GM18517 (cell line): ENCODE results near the gene ROS1.

Experiments used
- ATAC-seq: cut with Tn5 transposase; IDR thresholded peaks from one replicate; pipeline ENCODE4 v1.9.1; 2021; ENCODE audit warnings: mild to moderate bottlenecking, moderate library complexity; ENCODE audit not compliant: unreplicated experiment

The ROS1 gene

GRCh38 chr6:117441824-117442264, 16.1 kb upstream of the ROS1 start:
- ATAC-seq, result no peak

GRCh38 chr6:117440706-117441525, 15.2 kb upstream of the ROS1 start:
- ATAC-seq, result no peak

DNA sequence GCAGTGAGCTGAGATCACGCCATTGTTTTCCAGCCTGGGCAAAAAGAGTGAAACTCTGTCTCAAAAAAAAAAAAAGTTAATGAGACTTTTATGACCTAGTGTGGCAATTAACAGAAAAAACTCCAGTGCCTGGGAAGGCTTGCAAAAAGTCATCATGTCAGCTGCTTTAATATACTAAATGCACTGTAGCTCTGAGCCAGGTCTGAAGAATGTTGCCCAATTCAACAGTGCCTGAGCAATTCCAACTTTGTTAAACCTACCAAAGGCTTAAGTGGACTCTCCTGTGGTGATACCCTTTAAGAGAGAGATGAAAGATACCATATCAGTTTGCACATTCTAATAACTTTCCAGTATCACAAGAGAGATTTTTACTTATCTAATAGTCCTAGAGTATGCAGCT, 6.5 kb upstream of the ROS1 start:
- ATAC-seq, result no peak

DNA sequence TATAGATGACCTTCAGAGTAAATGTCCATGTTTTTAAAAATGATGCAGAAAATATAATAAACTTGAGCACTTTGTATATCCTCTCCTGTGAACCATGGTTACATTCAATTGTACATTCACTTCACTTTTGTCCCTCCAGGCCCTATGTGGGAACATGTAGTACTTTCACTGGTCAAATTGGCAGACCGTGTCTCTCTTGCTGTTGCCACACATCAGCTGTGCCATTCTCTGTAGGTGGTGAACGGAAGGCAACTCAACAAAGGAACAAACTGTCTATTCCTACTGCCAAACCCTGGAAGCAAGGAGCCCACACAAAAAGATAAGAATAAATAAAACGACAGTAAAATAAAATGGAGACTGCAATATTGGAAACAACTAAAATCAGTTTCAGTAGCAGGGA, 2.0 kb downstream of the ROS1 start:
- ATAC-seq, result no peak

GRCh38 chr6:117418320-117418719, 7.4 kb downstream of the ROS1 start:
- ATAC-seq, result no peak

DNA sequence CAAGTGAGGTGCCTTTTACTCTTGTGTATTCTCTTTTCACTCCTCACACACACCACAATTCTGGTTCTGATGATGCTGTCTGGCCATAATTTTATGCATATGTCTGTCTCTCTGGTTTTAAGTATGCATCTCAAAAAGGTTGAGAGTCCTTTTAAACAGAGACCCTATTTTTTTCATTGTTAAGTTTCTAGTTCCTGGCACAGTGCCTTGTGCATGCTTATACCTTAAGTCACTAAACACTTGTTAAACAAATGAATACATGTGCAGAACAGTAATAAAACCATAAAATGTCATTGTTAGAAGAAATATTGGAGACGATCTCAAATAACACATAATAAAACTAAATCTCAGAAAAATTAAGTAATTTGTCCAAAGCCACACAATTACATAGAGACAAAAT, 7.9 kb downstream of the ROS1 start:
- no peak for ATAC-seq

DNA sequence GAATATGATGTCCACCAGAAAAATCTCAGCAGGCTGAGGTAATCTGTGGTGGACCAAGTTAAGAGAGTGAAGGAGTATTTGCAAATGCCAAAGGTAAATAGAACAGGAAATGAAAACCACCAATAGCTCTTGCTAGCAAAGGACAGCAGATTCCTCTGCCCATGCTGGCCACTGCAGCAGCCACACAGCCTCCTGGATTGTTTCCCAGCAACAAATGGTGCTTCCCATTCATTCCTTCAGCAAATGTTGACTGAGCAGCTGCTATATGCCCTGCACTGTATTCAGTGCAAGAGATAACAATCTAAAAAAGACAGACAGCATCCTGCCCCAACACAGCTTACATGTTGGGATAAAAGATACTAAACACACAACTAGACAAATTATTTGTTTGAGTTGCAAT, 11.0 kb downstream of the ROS1 start:
- ATAC-seq, result no peak

DNA sequence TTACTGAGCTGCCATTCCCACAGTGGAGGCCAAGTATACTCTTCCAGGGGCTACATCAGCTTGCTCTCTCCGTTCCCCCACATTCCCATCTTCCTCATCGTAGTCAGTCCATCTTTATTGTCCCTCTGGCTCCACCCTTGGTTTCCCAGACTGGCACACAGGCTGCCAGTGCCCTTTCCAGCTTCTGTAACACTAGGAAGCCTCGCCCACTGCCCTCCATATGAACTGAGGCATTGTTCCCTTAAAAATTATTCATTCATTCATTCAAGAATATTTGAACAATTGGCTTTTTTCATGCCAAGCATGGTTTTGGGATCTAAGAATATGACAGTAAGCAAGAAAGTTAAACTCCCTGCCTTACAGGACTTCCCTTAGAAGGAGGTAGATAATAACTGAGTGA, 14.3 kb downstream of the ROS1 start:
- no peak for ATAC-seq

- no peak for ATAC-seq
These were observed 15.9 kb downstream of the ROS1 start for GRCh38 chr6:117409863-117410262.

- ATAC-seq, result no peak
These were observed 16.3 kb downstream of the ROS1 start for GRCh38 chr6:117409420-117409819.

DNA sequence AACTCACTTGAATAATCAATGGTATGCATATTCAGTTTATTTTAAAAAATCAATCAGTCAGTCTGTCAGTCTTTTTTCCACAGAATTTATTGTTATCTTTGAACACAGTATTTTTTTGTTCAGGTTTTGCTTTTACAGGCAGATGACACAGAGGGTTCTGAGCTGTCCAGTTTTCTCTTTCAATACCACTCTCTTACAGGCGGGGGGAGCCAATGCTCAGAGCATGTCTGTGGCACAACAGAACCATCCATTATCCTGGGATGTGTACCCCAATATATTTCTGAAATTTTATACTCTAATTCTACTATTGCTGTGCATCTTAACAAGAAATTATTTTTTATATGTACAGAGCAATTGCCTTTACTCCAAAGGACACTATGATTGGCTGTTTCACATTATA, 21.2 kb downstream of the ROS1 start:
- ATAC-seq, result no peak

DNA sequence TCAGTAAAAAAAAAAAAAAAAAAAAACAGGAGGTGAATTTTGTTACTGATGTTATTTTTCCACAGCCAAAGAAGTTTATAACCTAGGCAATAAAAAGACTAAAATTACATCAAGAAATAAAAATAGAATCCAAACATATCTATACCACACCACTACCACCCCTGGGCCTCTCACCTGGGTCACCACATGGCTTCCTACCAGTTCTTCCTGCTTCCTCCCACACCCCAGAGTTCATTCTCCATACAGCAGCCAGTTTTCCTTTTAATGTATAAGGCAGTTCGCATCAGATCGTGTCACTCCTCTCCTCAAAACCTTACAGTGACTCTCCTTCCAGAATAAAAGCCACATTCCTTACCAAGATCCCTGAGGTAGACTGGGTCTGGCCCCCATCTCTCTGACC, 23.9 kb downstream of the ROS1 start:
- ATAC-seq, result no peak

DNA sequence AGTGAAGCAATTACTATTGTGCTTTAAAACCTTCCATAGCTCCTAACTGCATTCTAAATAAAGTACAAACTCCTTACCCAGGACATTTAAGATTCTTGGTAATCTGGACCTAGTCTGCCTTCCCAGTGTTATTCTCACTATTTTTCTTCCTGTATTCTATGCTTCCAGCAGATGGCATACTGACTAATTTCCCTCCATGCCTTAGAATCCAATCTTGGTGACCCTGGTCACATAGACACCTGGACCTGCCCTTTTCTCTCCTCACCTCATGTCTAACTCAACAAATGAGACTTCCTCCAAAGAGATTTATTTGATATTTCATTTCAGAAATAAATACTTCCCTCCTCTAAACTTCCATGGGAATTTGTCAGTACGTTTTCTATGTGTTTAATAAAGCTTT, 25.8 kb downstream of the ROS1 start:
- no peak for ATAC-seq

- no peak for ATAC-seq
These were observed 26.6 kb downstream of the ROS1 start for GRCh38 chr6:117399126-117399525.

DNA sequence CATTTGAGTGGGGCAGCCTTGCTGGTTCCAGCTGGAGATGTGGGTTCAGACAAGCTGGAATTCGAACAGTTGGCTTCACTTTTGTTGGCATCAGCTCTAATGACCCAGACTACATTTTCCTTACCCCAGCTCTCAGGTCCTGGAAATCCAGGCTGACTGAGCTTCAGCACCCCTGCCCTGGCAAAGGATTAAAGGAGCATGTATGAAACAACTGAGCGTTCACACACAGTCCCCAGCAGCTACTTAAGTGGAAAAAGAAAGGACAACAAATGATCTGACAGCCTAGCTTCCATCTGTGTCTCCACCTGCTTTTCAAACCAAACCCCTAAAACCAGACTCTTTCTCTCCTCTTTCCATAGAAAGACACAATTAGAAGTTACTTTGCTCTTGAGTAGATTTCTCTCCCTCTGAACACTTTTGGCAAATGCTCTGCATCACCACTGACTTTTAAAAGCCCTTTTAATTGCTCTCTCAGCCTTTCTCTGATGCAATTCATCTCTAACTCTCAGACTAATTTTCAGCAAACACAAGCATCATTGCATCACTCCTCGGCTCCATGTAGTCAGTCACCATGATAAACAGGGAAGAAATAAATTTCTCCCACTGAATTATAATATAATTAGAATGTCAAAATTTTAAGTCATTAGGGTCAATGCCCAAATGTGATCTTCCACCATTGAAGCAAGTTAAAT, 28.1 kb downstream of the ROS1 start:
- no peak for ATAC-seq

DNA sequence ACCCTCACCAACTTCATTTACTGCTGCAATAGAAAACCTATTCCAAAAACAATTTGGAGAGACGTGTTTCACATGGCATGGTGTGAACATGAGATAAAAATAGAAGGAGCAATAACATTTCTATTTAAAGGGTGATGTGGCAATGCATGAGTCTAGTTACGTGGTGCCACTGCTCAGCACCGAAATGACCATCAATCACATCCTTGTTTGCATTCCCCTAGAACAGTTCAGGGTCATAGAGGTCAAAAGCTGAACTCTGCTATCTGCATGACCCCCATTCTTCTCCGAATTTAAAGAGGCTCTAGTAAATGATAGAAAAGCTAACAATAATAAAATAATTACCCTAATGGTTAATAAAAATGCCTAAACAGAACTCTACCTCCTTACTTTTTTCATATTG, 29.5 kb downstream of the ROS1 start:
- ATAC-seq, result no peak

DNA sequence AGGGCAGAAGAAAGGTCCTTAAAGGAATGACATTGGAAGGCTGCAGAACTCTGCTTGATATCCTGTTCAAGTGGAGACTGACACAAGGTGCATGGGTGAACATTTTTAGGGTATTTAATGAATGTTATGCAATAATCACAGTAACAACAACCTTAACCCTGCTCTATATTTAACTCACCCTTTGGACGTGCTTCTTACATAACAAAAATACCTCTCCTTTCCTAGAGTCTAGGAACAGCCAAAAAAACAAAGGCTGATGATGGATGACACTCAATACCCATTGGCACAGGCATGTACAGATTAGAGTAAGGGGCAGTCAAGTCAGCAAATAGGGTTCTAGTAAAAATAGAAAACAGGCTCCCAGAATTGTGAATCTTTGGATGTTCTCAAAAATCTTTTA, 30.6 kb downstream of the ROS1 start:
- ATAC-seq, result no peak

GRCh38 chr6:117393045-117393444, 32.7 kb downstream of the ROS1 start:
- ATAC-seq, result no peak

DNA sequence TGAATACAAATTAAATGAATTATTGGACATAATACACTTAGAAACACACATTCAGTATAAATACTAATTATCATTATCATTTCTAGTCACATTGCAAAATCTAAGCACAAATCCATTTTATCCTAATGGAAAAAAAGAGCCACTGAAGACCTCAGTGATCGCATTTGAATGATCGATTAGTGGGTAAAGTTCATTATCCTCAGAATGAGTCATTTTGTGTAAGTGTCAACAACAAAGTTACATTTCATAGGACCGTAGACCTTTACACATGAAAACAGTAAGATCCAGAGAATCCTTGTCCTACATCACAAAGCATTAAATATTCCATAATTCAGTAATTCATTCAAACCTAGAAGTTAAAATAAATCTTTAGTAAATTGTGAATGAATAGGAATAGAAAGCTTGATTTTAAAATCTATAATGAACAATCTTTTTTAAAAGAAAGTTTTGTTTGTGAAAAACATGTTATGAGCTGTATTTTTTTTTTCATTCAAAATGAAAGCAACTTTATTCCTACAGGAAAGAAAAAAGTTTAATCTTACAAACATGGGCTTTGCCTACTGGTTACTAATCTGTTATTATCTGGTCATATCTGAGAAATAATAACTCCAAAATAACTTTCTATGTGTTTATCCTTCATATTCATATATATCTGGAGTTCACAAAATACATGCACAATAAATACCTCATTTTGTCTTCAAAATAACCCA, 33.7 kb downstream of the ROS1 start:
- ATAC-seq, result no peak

GRCh38 chr6:117389227-117390057, 36.3 kb downstream of the ROS1 start:
- ATAC-seq, result no peak

DNA sequence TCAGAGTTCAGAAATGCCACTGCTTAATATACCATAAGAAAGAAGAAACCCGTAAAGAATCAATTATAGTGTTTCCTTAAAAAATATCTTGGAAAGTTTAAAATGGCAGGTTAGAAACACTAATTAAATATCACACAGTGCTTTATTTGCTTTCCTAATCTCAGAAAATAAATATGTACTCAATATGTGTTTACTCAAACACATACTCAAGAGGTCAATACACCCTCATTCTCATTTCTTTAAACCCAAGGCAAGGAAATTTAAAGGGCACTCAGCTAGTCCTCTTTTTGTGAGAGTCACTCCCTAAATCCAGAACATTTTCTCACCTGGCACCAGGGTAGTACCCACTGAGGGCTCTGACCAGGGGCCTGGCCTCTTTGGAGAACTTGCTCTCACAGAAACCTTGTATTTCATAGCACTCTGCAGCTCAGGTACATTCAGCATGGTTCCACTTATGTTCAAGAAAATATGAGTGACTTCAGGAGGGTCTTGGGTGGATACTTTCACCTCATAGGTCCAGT, 38.2 kb downstream of the ROS1 start:
- ATAC-seq, result no peak
